DMS 273 (cell line): ENCODE results near the gene RRH.
"Not testable (repeated sequence)": the region's sequence is repeated elsewhere in the genome, so short reads cannot be mapped to it uniquely, and the experiment has no call there.

Experiments used
- DNase-seq: peaks from one replicate; lab custom pipeline; 2025; ENCODE audit not compliant: unreplicated experiment; lab: John Stamatoyannopoulos, UW

The RRH gene

DNA sequence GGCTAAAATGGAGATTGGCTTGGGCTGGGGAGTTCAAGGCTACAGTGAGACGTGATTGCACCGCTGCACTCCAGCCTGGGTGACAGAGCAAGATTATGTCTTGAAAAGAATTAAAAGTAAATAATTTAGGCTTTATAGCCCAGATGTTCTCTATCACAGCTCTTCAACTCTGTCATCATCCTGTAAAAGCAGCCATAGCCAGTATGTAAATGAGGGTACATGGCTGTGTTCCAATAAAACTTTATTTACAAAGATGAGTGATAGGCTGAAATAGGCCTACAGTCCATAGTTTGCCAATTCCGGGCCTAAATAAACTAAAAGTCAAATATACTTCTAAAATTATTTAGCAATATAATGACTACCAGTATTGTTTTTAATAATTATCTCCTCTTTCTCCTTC, 9.2 kb downstream of the RRH start:
- DNase-seq = no peak

DNA sequence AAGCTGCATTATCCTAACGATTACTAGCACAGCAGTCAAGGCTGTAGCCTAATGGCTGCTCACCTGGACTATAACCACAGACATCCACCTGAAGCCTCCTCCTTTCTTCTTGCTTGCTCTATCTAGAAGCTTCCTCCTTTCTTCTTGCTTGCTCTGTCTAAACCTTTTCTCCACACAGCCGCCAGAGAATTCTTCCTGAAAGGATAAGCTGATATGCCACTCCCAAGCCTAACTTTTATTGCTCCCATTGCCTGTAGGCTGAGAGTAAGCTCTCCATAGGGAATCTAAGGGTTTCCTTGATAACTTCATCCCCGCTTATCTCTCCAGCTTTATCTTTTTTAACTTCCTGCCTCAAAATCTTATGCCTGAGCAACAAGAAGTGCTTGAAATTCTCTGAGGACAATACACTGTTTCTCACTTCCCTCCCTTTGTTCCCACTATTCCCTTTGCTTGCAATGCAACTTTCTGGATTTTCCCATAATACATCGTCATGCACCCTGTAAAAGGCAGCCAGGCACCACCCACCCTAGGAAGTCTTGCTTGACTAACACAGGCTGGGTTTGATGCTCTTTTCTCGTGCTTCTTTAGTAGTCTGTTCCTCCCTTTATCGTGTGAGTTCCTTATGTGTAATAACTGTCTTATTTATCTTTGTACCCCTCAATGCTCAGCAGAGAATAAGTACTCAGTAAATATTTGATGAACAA, 18.8 kb downstream of the RRH start:
- DNase-seq = no peak

DNA sequence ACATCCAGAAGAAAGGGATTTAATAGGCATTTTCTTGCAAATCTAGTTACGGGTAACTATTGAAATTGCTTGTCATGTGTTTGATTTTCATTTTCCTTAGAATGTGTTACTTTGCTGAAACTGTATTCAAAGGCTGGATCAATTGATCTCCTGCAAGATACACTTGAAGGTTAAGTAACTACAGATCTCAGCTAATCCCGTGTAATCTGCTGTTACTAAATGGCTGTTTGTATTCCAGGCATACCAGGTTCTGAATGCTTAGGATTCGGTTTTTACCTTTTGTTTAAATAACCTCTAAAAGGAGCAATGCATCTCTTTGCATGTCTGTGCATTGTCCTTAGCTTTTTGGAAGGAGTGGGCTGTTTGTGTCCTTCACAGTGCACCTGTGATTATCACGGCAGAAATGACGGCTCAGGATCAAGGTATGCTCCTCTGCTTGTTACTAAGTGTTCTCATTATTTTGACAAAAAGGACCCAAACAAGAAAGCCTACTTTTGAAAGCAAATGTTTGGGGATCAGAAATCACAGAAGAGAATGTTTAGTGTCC, 20.2 kb downstream of the RRH start, which contains the start of gene LRIT3:
Gene LRIT3, plus strand, starts transcription at position 212 of the 547 bp plus-strand sequence. Its CDS starts 95 bp downstream, at position 307.
- no peak for DNase-seq

- DNase-seq = no peak
These were observed 20.7 kb downstream of the RRH start for GRCh38 chr4:109848501-109848900.

- DNase-seq = no peak
These were observed 22.8 kb downstream of the RRH start for GRCh38 chr4:109850601-109851000.

DNA sequence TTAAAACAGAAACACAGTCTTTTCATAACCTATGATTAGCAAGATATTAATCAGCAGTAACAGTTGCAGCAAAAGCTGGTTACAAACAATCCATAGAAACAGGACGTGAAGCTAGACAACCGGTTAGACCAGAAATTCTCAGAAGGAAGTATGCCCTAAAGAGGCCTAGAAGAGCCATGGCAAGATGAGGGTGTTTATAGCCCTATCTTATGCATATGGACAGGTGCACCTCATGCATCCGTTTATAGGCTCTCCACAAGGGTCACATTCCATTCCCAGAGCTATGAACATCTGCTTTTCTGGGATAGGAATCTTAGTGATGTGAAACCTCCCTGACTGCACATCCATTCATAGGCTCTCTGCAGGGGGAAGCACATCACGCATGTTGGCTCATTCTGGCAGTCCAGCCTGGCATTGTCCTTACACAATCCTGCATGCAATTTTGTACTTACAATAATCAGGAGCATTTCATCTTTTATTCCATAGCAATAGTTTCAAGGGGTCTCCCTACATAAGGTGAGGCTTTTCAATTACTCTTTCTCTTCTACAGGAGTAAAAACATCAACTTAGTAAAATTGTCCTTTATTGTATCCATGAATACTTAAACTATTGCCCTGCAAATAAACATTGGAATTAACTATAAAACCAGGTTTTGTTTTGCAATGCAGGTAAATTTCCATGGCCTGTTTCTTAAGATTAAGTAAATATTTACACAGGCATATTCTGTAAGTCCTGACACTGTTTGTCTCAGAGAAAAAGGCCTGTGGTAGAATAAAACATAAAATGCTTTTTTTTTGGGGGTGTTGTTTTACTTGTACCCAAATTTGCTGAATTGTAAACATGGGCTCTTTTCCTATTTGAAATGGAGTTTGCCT, 31.9 kb downstream of the RRH start:
- DNase-seq = not testable (repeated sequence)

DNA sequence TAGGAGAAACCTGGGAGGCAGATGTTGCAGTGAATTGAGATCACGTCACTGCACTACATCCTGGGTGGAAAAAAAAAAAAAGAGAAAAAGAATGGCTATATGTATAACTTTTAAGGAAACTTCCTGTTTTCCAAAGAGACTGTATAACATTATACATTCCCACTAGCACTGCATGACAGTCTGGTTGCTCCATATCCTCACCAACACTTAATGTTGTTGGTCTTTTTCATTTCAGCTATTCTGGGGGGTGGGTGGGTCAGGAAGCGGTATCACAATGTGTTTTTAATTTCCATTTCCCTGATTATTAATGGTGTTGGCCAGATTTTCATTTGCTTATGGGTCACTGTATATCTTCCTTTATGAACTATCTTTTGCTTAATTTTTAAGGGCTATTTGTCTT, 33.5 kb downstream of the RRH start:
- no peak for DNase-seq

- DNase-seq = no peak
These were observed 34.2 kb downstream of the RRH start for GRCh38 chr4:109861916-109862511.

- DNase-seq = no peak
These were observed 36.4 kb downstream of the RRH start for GRCh38 chr4:109864134-109864533.

DNA sequence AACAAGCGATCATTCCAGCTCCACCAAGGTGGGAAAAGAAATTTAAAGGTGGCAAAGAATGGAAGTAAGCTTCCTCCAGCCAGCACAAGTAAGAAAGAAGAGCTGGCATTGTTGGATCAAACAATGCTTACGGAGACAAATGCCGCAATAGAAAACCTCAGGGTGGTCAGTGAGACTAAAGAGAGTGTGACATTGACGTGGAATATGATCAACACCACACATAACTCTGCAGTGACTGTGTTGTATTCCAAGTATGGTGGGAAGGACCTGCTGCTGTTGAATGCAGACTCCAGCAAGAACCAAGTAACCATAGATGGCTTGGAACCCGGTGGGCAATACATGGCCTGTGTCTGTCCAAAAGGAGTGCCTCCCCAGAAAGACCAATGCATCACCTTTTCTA, 42.3 kb downstream of the RRH start:
- DNase-seq = no peak

DNA sequence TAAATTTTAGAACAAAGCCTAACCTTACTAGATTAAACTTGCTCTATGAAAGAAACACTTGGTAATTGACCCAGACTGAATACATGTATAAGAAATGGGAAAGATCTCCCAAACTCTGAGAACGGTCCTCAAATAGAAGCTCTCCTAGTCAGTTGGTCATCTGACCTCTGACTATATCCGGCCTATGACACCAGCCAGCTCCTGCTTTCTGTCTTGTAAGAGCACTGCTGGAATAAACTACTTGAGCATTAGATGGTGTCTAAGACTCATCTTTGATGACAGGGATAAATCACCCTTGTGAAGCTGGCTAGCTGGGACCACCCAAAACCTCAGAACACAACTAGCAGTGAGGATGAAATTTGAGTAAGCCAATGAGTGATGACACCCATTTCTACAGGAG, 44.3 kb downstream of the RRH start:
- DNase-seq = no peak

GRCh38 chr4:109872950-109873656, 45.3 kb downstream of the RRH start:
- no peak for DNase-seq

GRCh38 chr4:109873791-109874514, 46.2 kb downstream of the RRH start:
- DNase-seq = no peak

GRCh38 chr4:109875106-109875505, 47.3 kb downstream of the RRH start:
- DNase-seq = no peak

GRCh38 chr4:109875553-109875952, 47.8 kb downstream of the RRH start:
- not testable (repeated sequence) for DNase-seq

GRCh38 chr4:109876634-109877265, 49.0 kb downstream of the RRH start:
- DNase-seq = no peak

DNA sequence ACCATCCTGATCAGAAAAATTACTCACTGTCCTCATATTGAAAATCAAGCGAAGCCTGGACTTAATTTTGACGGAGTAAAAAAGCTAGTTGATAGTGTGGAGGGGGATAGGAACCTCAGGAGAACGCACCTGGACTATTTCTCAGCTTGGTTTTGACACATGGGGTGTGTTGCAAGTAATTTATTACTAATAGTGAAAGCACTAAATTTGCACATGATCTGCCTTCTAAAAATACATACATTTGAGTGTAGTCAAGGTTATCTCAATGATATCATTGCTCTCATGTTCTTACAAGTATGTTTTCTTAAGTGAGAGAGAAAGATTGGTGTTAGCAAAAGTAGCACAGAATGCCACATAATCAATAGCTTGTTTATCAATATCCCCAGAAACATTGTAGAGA, 49.6 kb downstream of the RRH start:
- no peak for DNase-seq

DNA sequence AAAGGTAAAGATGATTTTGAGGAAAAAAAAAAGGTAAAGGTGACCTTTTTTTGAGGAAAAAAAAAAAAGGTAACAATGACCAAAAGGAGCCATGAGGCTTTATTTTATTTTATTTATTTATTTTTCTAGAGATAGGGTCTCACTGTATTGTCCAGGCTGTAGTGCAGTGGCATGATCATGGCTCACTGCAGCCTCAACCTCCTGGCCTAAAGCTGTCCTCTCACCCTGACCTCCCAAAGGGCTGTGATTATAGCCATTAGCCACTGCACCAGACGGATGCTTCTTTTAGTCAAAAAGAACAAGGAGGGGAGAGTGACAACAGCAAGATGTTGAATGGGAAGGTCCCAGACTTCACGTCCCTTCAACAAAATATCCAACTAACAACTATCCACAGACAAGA, 50.6 kb downstream of the RRH start:
- DNase-seq = no peak

DNA sequence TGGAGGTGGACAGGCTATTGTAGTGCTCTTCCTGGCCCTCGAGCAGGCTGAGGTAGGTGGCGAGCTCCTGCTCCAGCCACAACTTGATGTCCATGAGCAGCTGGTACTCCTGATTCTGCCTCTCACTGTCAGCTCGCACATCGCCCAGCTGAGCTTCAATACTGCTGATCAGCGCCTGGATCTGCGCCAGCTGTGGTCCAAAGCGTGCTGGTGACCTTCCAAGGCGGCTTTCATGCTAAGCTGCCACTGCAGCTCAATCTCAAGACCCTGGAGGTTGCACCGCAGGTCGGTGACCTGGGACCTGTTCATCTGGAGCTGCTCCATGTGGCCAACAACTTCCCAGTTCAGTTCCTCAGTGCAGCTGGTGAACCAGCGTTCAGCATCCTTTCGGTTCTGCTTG, 51.3 kb downstream of the RRH start:
- peak; percentile 1 for DNase-seq
